ENCODE results near the gene TRPC3.

DNA sequence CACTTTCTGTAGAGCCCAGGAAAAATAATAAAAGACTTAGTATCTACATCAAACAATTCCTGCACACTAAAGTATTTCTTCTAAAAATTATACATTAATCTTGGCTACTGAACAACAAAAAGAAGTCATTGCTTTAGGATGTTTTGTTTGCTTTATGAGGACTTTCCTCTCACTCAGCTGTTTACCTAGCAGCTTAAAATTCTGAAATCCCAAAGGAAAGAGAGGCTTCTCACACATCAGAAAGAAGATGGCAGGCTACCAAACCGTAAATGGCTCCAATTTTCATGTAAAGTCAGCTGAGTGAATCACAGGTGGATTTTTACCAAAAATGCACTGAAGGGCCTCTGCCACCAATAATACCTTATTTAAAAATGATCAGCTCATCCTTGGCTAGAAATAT, 9.0 kb upstream of the TRPC3 start:
- TF ChIP-seq, protein P1, sequence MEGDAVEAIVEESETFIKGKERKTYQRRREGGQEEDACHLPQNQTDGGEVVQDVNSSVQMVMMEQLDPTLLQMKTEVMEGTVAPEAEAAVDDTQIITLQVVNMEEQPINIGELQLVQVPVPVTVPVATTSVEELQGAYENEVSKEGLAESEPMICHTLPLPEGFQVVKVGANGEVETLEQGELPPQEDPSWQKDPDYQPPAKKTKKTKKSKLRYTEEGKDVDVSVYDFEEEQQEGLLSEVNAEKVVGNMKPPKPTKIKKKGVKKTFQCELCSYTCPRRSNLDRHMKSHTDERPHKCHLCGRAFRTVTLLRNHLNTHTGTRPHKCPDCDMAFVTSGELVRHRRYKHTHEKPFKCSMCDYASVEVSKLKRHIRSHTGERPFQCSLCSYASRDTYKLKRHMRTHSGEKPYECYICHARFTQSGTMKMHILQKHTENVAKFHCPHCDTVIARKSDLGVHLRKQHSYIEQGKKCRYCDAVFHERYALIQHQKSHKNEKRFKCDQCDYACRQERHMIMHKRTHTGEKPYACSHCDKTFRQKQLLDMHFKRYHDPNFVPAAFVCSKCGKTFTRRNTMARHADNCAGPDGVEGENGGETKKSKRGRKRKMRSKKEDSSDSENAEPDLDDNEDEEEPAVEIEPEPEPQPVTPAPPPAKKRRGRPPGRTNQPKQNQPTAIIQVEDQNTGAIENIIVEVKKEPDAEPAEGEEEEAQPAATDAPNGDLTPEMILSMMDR (IDR thresholded peaks at IDR 0.05): no peak
- no peak for TF ChIP-seq EZH2 (IDR thresholded peaks at IDR 0.05)
- TF ChIP-seq EZH2phosphoT487 (IDR thresholded peaks at IDR 0.05): no peak
